PC-3 (cell line): ENCODE data around the gene RNF225. TPM values are rescaled to one million over a fixed set of nuclear protein-coding genes. Genes with fewer than 3 reads are reported as not detected.

ENCODE experiments used
- ATAC-seq: fragments of 200-7000 bp; cut with Tn5 transposase; 2 replicates; pipeline ENCODE4 v1.9.1; 2020; ENCODE audit warnings: mild to moderate bottlenecking, moderate library complexity
- BruUV-seq: library from RNA; stranded (reverse); fragments of 400-500 nt; replicated peaks from 2 replicates; lab custom pipeline; 2021; lab: Mats Ljungman, UMichigan
- CTCF ChIA-PET: fragments of 300-600 bp; sonication (Branson Sonifier 250); formaldehyde crosslinking; loops from one replicate; lab custom pipeline; 2022; ENCODE audit warnings: antibody characterized with exemption; lab: Charles Lee
- POLR2A ChIA-PET: fragments of 300-600 bp; sonication (Branson Sonifier 250); formaldehyde crosslinking; loops from one replicate; lab custom pipeline; 2022; ENCODE audit warnings: antibody characterized with exemption; ENCODE audit not compliant: unreplicated experiment; lab: Charles Lee
- DNase-seq: peaks from one replicate; pipeline ENCODE4 v3.0.0-alpha.2; 2015
- H2AFZ ChIP-seq: fragments of 300-600 bp; sonication (generic); 2 replicates; pipeline ENCODE4 v1.6.0; 2016; ENCODE audit warnings: antibody characterized with exemption, low read length
- H3F3A ChIP-seq: fragments of 300-600 bp; sonication (generic); one replicate; pipeline ENCODE4 v1.6.0; 2017; ENCODE audit warnings: antibody characterized with exemption, low read length, control low read depth, mild to moderate bottlenecking; ENCODE audit not compliant: unreplicated experiment
- H3K27ac ChIP-seq: fragments of 300-600 bp; sonication (generic); 2 replicates; pipeline ENCODE4 v1.5.1; 2016; ENCODE audit warnings: mild to moderate bottlenecking, low read length
- H3K27me3 ChIP-seq: fragments of 300-600 bp; sonication (generic); 2 replicates; pipeline ENCODE4 v1.6.1; 2016; ENCODE audit warnings: low read length, mixed read lengths
- H3K36me3 ChIP-seq: fragments of 300-600 bp; sonication (generic); 2 replicates; pipeline ENCODE4 v1.6.1; 2016; ENCODE audit warnings: low read depth, mixed run types, low read length, mixed read lengths
- H3K4me1 ChIP-seq: fragments of 300-600 bp; sonication (generic); 2 replicates; pipeline ENCODE4 v1.5.1; 2016; ENCODE audit warnings: low read length; ENCODE audit not compliant: insufficient read depth
- H3K4me2 ChIP-seq: fragments of 300-600 bp; sonication (generic); 2 replicates; pipeline ENCODE4 v1.6.0; 2016; ENCODE audit warnings: low read length
- H3K4me3 ChIP-seq: fragments of 300-600 bp; sonication (generic); 2 replicates; pipeline ENCODE4 v1.5.1; 2016; ENCODE audit warnings: mild to moderate bottlenecking, low read length, mixed read lengths
- H3K79me2 ChIP-seq: fragments of 300-600 bp; sonication (generic); 2 replicates; pipeline ENCODE4 v1.6.1; 2017; ENCODE audit warnings: low read length, mixed read lengths
- H3K9ac ChIP-seq: fragments of 300-600 bp; sonication (generic); 2 replicates; pipeline ENCODE4 v1.6.0; 2016; ENCODE audit warnings: mild to moderate bottlenecking, low read length
- H3K9me2 ChIP-seq: fragments of 300-600 bp; sonication (generic); replicated peaks from 2 replicates; pipeline ENCODE4 v1.6.1; 2016; ENCODE audit warnings: mixed run types, low read length, mixed read lengths
- H3K9me3 ChIP-seq: fragments of 300-600 bp; sonication (generic); 2 replicates; pipeline ENCODE4 v1.6.1; 2016; ENCODE audit warnings: low read length, mixed read lengths
- H4K20me1 ChIP-seq: fragments of 300-600 bp; sonication (generic); 2 replicates; pipeline ENCODE4 v1.6.1; 2016; ENCODE audit warnings: low read length, mixed read lengths
- EZH2 ChIP-seq: fragments of 300-600 bp; sonication (generic); IDR thresholded peaks from one replicate; pipeline ENCODE4 v1.6.1; 2017; ENCODE audit warnings: antibody characterized with exemption, mild to moderate bottlenecking, low read length; ENCODE audit not compliant: unreplicated experiment
- EZH2phosphoT487 ChIP-seq: fragments of 300-600 bp; sonication (generic); IDR thresholded peaks from 2 replicates; pipeline ENCODE4 v1.6.1; 2018; ENCODE audit warnings: mild to moderate bottlenecking, antibody characterized with exemption, low read length, borderline replicate concordance
- intact Hi-C: fragments of 100-400 bp; cut with micrococcal nuclease; formaldehyde crosslinking; loops from 2 replicates; pipeline ENCODE4 v1.9.0; 2023
- total RNA-seq: library from RNA; depleted of rRNA; stranded (reverse); fragments of >200 nt; gene quantifications from 2 replicates; pipeline ENCODE4 v1.2.3, GENCODE V29; 2014
- TF ChIP-seq, protein P1 (sequence below): fragments of 300-600 bp; sonication (generic); conservative IDR thresholded peaks from 2 replicates; pipeline ENCODE4 v1.5.1; 2017; ENCODE audit warnings: antibody characterized with exemption, low read depth, mild to moderate bottlenecking, low read length

The RNF225 gene
- total RNA-seq, 1 experiment from 2014 or later = 2.2 TPM

DNA sequence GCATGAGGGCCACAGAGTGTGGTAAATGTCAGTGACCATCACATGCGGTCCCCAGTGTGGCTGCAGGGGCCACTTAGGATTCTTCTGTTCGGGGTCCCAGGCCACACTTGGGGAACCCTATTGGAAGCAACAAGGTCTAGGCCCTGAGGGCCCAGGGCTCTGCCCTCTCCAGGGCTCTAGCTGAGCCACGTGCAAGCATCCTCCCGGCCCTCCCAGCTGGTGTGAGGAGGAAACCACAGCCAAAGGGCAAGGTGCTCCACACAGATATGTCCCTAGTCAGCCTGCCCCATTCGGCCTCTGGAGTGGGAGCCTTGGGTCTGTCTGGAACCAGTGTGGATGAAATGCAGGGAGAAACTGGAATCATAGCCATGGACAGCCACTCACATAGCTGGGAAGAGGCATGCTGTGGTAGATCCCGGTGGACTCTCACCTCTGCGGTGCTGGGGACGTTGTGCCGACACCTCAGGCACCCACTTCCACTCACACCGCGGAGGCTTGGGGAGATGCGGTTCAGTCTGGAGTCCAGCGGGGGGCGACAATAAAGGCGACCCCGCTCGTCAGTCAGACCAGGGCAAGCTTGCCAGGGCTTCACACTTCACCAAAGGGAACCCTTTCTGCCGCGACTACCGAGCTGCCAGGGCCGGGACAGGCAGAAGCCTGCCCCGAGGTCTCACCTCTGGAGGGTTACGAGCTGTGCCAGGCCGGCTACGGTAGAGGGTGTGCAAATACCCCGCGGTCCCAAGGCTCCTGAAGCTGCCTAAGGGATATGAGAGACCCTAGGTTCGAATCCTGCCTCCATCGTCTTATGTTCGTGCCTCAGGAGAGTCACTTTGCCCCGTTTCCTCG, 28.6 kb upstream of the RNF225 start:
- BruUV-seq = no TSS peak
- Histone ChIP-seq H3K27me3 (no peaks in the 10 kb centered on the region), H3F3A (no peaks in the 10 kb centered on the region), H3K9me3 (no peaks in the 10 kb centered on the region), H3K9ac (no peak overlapping the region), H2AFZ (no peak overlapping the region), H3K27ac (no peak overlapping the region), H3K4me3 (no peak overlapping the region), H3K4me1 (peaks cover 4% of the 10 kb centered on the region), H4K20me1 (no peaks in the 10 kb centered on the region), H3K9me2 (no peaks in the 10 kb centered on the region), H3K36me3 (no peaks in the 10 kb centered on the region), H3K4me2 (no peak overlapping the region), H3K79me2 (0 out of 2 replicates have a peak, but pooled peaks cover 3% of the 10 kb centered on the region)
- intact Hi-C loops = no loop called here
- CTCF ChIA-PET = no interaction called here
- TF ChIP-seq, protein P1, sequence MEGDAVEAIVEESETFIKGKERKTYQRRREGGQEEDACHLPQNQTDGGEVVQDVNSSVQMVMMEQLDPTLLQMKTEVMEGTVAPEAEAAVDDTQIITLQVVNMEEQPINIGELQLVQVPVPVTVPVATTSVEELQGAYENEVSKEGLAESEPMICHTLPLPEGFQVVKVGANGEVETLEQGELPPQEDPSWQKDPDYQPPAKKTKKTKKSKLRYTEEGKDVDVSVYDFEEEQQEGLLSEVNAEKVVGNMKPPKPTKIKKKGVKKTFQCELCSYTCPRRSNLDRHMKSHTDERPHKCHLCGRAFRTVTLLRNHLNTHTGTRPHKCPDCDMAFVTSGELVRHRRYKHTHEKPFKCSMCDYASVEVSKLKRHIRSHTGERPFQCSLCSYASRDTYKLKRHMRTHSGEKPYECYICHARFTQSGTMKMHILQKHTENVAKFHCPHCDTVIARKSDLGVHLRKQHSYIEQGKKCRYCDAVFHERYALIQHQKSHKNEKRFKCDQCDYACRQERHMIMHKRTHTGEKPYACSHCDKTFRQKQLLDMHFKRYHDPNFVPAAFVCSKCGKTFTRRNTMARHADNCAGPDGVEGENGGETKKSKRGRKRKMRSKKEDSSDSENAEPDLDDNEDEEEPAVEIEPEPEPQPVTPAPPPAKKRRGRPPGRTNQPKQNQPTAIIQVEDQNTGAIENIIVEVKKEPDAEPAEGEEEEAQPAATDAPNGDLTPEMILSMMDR = no peak
- no peak for TF ChIP-seq EZH2
- no peak for TF ChIP-seq EZH2phosphoT487
- DNase-seq (no peak), ATAC-seq (no peak)
- POLR2A ChIA-PET = no interaction called here

DNA sequence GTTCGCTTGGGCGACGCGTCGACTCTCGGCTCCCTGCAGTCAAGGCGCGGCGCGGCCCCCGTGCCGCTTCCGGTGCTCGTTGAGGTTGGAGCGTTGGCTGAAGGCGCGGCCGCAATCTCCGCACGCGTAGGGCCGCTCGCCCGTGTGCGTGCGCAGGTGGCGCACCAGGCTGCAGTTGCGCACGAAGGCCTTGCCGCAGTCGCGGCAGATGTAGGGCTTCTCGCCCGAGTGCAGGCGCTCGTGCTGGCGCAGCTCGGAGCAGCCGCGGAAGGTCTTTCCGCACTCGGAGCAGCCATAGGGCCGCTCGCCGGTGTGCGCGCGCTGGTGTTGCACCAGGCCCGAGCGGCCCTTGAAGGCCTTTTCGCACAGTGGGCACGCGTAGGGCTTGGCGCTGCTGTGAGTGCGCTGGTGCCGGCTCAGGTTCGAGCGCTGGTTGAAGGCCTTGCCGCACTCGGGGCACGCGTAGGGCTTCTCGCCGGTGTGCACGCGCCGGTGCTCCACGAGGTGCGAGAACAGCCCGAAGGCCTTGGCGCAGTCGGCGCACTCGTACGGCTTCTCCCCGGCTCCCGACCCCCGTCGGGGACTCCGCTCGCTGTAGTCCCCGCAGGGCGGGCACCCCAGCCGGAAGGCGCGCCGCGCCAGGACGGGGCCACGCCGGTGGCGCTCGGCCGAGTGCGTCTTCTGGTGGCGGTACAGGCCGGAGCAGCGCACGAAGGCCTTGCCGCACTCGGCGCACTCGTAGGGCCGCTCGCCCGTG, 27.6 kb upstream of the RNF225 start:
- H3K27ac ChIP-seq = no peak overlapping the region
- H3K4me3 ChIP-seq = no peak overlapping the region
- no peak overlapping the region for H2AFZ ChIP-seq
- H3K79me2 ChIP-seq = no peaks in the 10 kb centered on the region
- no peaks in the 10 kb centered on the region for H3K9me3 ChIP-seq
- H3K9ac ChIP-seq = no peak overlapping the region
- H3K27me3 ChIP-seq = no peaks in the 10 kb centered on the region
- CTCF ChIA-PET = no interaction called here
- no peak for ATAC-seq
- intact Hi-C loops = no loop called here
- H3K4me1 ChIP-seq = no peaks in the 10 kb centered on the region
- H3K4me2 ChIP-seq = no peak overlapping the region
- DNase-seq = no peak
- H3K9me2 ChIP-seq = no peaks in the 10 kb centered on the region
- POLR2A ChIA-PET = no interaction called here
- BruUV-seq = no TSS peak
- TF ChIP-seq, protein P1 = no peak
- no peak for TF ChIP-seq EZH2
- TF ChIP-seq EZH2phosphoT487 = no peak
- H4K20me1 ChIP-seq = no peaks in the 10 kb centered on the region
- no peaks in the 10 kb centered on the region for H3K36me3 ChIP-seq
- H3F3A ChIP-seq = no peaks in the 10 kb centered on the region
